Measurements from ENCODE around the gene PRKAG2.

PRKAG2 gene

DNA sequence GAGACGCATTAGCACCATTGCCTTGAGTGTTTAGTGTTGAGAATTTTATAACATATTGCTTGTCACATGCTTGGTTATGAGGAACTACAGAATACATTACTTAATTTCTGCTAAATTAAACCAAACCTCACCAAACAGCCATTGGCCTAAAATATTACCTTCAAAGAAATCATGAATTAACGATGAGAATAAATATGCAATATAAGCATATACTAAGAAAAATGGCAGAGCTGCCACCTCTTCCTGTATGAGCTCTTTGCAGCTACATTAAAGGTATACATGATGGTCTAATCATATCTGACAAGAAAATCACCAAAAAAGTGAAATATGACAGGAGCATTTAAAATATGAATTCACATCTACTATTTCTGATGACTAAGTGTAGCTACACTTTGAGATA is 352.1 kb downstream of the PRKAG2 start:
- DNase-seq, result no peak

DNA sequence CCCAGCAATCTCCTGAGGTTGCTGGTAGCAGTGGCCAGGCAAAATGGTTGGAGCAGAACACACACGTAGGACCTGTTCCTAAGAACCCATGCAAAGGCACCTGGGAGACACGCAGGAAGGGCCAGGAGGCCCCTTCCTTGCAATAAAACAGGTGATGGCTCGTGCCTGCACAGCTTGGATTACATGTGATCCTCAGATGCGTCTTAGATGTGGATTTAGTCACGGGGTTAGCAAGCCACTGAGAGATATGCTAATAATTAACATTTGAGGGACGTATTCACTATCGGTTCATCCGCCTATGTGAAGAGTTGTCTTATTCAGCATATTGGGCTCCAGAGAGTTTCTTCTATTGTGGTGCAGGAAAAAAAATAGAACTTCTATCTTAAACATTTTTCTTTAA is 352.6 kb downstream of the PRKAG2 start:
- DNase-seq, result no peak

DNA sequence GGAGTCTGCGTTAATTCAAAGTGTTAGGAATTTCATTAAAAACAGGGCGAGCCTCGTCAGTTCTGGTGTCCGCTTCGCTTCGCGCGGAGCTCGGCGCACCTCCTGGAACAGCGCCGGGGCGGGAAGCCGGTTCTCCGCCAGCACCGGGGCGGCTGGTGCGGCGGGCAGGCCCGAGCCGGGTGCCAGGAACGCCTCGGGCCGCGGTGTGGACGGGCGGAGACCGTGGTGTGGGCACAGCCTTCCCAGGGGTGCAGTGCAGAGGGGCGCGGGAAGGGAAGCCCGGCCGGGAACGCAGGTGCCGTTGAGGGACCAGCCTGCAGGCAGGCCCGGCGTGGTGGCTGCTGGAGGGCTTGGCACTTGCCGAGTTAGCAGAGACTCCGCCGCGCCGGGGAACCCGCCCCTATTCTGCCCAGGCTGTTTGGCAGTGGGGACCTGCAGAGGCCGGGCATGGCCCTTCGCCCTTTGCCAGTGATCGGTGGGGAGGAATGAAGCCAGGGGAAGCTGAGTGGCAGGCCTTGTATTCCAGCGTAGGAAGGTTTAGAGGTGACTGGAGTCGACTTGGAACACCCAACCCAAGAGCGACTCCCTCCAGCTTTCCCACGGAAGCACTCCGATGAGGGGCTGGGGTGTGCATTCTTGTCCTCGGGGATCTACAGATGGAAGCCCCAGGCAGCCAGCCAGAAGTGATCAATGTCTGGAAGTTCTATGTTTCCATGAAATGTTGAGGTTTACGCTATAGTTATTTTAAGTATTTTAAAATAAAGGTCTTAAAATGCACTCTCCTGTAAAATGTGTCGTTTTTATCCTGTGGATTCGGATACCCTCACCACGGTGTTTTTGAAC is 356.3 kb downstream of the PRKAG2 start:
- DNase-seq, result no peak

DNA sequence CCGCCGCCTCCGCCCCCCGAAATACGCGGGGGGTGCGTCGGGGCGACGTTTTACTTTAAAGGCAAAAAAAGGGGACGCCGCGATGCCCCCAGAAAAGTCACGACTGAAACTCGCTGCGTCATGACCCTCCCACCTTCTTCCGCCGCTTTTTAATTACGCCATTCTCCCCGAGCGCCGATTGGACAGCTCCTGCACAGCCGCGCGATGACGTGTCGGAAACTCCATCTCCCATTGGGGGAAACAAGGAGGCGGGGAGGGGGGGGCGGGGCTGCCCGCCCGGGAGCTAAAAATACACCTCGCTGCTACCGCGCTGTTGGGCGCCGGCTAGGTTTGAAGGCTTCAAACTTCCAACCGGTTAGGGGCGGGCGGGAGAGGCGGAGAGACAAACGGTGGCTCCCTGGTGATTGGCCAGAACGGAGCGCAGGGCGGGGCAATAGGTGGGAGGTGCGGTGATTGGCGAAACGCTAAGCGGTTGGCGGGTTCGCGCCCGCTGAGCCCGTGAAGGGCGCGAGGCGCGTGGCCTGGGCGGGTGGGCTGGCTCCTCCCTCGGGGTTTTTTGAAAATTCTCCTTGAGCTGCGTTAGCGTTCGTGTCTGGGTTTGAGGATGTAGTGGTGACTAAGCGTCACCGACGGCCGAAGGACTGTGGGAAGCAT is 357.0 kb downstream of the PRKAG2 start, which contains the start of gene RHEB:
Gene RHEB, minus strand, starts transcription at position 131 of the 654 bp plus-strand sequence. CDS start 384 bp downstream, outside the sequence.
- peak; percentile 100 for DNase-seq

DNA sequence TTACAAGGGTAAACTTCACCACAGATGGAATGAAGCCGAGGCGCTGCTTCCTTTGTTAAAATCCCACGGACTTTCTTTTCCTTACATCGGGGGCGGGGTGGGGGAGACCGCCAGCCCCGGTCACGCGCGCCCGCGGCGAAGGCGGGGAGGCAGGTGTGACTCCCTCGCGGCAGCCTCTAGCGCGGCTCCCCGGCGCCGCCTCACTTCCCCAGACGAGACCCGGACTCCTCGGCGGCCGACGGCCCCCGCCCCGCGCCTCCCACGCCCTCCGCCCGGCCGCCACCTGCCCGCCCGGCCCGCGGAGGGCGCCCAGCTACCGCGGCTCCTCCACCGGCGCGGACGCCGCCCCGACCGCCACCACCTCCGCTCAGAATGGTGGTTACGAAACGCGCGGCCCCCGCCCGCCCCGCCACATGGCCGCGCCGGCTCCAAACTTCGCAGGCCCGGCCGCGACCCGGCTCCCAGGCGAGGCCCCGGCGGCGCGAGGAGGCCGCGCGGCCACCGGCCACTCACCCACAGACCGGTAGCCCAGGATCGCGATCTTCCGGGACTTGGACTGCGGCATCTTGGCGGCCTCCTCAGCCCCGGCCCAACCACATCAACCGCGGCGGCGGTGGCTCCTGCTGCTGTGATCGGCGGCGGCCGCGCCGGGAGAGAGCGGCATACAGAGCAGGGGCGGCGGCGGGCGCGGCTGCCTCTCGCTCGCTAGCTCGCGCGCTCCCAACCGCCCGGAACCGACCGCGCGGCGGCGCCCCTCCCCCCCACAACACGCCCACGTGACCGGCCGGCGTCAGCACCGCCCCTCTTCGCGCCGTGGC is 357.8 kb downstream of the PRKAG2 start:
- DNase-seq, result peak; percentile 35 to 36

DNA sequence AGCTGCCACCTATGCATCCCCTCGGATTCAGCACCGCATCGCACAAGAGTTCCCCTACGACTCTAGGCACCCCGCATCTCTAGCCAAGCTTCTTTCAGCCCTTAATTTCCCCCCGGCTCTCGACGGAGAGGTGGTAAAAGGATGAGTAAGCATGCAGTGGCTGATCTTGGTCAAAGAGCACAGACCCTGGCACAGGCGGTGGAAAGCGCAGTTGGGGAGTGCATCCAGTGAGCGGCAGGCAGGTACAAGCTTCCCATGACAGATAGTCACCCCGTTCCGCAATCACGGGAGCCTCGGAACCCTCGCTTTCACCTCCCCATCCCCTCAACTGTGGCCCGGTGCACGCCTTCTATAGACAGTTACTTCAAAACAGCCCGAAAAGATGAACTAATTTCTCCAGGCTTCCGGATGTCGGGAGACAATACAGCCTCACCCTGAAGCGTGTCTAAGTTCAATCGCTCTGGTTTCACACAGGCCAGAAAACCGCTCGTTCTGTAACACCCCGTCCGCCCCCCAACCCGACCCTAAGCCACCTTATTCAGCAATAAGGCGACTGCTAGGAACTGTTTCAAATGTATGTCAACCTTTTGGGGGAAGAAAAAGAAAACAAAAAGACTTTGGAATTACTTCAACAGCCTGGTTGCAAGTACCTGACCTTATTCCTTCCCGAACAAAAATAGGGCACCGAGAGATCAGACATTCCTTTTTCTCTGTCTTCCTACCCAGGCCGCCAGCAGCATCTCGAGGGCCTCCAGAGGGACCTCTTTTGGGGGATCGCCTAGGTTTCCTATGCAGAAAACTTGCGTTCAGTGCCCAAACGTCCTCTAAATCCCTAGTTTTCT is 358.6 kb downstream of the PRKAG2 start:
- DNase-seq, result peak; percentile 38 to 65

DNA sequence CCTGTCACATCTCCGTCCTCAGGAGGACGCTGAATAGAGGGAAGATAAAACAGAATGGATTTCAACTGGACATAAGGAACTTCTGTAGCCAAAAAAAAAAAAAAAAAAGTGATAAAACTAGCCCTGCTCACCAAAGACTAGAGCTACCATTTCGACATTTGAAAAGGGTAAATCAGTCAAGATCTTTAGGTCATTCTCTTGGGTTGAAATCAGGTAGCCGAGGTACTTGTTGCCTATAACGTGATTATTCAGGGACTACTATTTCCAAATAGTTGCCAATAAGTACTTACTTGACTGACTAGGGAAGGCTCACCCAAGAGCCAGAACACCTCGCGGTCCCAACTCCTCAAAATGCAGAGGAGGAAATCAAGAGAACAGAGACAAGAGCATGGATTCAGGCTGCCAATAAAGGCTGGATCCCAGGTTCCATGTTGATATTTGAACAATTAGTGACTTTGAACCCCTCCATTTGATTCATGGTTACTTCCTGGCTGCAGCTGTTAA is 359.3 kb downstream of the PRKAG2 start:
- DNase-seq, result no peak

DNA sequence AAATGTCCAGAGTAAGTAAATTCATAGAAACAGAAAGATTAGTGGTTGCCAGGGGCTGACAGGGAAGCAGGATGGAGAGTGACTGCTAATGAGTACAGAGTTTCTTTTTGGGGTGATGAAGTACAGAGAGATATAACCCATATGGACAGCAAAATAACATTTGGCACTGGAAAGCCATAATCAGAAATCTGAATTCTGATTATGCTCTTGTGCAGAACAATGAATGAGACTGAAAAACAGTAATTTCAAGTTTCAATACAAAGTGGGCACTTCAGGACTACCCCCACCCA is 361.7 kb downstream of the PRKAG2 start:
- no peak for DNase-seq

DNA sequence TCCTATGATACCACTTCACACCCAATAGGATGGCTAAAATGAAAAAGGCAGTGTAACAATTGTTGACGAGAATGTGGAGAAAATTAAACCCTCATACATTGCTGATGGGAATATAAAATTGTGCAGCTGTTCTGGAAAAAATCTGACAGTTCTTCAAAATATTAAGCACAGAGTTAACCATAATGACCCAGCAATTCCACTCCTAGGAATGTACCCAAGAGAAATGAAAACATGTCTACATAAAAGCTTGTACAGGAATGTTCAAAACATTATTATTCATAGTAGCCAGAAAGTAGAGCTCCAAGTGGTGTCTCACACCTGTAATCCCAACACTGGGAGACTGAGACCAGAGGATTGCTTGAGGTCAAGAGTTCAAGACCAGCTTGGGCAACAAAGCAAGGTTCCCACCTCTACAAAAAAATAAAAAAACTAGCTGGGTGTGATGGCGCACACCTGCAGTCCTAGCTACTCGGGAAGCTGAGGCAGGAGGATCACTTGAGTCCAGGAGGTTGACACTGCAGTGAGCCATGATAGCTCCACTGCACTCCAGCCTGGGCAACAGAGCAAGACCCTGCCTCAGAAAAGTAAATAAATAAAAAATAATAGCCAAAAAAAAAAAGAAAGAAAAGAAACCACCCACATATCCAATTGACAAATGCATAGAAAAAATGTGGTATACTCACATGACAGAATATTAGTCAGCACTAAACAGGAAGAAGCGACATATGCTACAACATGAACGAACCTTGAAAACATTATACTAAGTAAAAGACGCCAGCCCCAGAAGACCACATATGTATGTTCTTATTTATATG is 362.2 kb downstream of the PRKAG2 start:
- DNase-seq, result no peak

DNA sequence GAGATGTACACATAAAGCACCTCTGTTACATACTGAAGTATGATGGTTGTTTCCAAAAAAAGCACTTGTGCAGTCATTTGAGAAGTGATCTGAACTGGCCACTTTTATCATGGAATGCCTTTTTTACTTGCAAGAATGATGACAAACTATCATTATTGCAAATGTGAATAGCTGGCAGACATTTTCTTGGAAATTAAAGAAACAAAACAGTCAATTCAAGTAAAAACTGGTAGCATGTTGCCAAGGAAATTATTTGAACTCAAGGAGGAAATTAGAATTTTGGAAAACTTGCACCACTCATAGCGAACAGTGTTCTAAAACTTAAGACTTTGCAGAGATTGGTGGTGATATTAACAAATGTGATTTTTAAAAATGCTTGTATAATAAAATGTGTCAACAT is 363.8 kb downstream of the PRKAG2 start:
- DNase-seq, result no peak

DNA sequence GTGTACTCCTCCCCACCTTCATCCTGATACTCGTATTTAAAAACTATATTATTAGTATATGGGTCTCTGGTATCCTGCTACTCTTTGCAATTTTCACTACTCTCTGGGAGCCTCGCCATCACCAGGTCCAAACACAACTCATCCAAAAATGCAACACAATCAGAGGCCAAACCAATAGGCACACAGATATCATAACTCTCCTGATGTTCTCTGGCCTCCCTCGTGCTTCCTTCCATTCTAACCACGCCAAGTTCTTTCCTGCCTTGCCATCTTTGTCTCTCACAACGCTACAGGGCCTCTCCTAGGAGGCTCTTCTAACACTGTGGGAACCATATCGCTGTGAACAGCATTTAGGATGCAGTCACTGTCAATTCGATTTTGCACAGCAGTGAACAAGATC is 364.6 kb downstream of the PRKAG2 start:
- no peak for DNase-seq

DNA sequence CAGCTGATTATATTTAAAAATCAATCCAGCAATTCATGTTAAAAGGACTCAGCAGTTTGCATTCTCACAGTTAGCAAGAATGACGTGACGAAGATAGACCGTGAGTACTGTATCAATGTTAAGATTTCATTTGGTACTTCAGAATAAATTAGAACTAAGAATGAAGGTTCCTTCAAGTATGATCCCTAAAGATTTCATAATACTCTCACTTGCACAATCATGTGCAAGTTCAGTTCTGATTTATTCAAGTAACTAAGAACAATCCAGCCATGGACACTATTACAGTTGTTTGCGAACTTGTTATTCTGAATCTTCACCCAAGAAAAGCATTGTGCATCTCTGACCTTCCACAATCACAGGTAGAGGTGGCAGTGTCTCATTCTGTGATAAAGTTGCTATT is 365.0 kb downstream of the PRKAG2 start:
- DNase-seq, result no peak

DNA sequence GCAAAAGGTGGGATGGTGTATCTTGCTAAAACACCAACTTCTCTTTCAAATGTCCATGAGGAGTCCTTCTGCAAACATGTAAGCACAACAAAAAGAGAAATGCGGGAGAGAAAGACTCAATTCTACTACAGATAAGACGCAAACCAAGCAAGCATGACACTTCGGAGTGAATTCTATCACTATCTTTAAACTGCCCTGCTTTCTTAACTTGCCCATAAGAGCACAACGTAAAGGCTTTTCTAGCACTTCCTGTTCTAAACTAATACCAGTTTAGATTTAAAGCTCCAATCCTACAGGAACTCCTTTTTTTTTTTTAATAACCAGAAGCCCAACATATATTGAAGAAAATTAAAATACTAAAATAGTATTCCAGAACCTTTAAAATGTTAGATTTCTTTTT is 365.6 kb downstream of the PRKAG2 start:
- DNase-seq, result no peak

DNA sequence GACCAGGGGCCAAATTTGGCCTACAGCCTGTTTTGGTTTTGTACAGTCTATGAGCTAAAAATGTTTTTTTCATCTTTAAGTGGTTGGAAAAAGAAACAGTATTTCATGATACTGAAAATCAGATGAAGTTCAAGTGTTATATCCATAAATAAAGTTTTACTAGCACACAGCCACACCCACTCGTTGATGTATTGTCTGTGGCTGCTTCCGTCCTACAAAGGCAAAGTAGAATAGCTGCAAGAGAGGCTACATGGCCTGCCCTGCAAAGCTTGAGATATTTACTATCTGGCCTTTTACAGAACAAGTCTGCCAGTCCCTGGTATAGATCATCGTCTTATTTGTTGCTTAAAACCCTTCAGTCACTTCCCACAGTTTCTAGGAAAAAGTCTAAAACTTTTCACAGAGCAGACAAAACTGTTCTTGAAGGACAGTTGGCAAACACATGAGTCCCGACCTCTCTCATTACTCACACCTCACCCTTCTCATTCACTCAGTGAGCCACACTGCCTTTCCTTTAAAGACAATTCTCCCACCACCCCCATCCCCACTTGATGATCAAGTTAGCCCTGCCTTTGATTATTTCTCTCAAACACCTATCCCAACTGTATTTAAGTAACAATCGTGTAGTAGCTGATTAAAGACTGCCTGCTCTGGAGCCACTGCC is 367.1 kb downstream of the PRKAG2 start:
- DNase-seq, result no peak

DNA sequence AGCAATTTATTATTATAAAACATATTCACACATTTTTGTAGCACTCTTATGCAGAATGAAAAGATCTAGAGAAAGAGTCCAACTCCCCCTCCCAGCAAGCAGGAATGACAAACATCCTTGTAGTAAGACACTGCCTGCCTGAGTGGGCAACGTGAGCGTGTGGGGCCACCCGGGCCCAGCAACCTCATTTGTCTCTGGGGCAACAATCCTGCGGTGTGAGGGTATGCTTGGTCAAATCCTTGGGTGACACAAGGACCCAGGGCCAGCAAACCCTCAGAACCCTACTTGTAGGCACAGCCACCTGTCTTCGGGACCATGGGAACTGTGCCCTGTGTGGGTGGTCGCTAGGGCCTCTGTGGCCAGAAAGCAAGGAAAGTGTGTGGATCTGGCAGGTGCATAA is 367.9 kb downstream of the PRKAG2 start:
- no peak for DNase-seq

DNA sequence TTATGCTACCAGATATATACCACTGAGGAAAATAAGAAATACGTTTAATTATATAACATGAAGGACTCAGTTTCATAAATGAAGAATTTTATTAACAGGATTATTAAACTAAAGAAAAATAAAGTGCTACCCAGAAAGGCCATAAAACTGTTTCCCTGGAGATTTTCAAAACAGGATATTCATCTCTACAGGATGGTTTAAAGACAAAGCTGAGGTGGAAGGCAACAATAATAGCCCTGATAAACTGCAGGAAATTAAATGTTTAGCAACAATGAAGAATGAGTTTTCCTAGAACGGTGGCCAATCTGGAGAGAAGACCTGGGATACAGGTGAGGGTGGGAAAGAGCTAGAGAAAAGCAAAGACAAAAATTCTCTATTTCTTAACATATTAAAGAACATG is 369.1 kb downstream of the PRKAG2 start:
- DNase-seq, result peak in 1 of 2 experiments; percentile 25

DNA sequence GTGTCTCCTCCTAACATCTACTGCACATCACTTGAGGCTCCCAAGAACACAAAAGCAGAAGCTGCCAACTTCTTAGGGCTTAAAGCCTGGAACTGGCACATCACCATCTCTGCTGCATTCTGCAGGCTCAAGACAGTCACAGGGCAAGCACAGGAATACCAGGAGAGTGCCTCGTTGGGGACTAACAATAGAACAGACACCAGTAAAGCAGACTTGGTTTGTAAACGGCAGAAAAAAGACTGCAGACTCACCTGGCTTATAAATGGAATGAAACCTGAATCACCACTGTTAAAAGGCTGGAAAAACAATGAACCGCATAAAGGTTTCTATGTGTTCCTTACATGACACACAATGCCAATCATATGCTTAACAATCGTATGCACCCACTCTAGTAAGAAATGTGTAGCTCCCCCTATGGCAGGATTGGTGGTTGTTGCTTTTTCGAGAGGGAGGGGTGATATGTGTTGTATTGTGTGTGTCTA is 370.0 kb downstream of the PRKAG2 start:
- peak in 1 of 2 experiments; percentile 36 for DNase-seq
